ENCODE data around the gene GON4L. TPM values are rescaled to one million over a fixed set of nuclear protein-coding genes. Genes with fewer than 3 reads are reported as not detected.

Gene GON4L
- total and polyA plus RNA-seq, 7 donors: 10.6 to 29.9 (median 21.0) TPM

DNA sequence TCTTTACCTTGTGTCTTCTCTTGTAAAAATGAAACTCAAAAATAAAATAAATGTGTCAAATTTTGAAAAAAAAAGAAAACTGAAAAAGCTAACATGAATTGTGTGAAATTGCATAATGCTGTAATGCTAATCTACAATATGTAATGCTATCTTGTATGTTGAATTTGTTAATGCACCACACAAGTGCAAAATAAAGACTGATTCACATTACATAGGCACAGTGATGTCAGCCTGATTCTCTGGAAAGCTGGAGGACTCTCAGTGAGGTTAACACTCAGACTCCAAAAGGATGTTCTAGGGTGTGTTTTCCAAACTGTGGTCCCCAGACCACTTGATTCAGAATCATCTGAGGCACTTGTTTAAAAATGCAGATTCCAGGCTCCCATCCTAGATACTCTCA is 28.0 kb upstream of the GON4L start:
- TF ChIP-seq, protein P1, sequence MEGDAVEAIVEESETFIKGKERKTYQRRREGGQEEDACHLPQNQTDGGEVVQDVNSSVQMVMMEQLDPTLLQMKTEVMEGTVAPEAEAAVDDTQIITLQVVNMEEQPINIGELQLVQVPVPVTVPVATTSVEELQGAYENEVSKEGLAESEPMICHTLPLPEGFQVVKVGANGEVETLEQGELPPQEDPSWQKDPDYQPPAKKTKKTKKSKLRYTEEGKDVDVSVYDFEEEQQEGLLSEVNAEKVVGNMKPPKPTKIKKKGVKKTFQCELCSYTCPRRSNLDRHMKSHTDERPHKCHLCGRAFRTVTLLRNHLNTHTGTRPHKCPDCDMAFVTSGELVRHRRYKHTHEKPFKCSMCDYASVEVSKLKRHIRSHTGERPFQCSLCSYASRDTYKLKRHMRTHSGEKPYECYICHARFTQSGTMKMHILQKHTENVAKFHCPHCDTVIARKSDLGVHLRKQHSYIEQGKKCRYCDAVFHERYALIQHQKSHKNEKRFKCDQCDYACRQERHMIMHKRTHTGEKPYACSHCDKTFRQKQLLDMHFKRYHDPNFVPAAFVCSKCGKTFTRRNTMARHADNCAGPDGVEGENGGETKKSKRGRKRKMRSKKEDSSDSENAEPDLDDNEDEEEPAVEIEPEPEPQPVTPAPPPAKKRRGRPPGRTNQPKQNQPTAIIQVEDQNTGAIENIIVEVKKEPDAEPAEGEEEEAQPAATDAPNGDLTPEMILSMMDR (IDR thresholded peaks at IDR 0.05): no peak
- no peaks in the 10 kb centered on the region for H3K4me1 ChIP-seq
- ATAC-seq (no peak), DNase-seq (no peak)
- H3K36me3 ChIP-seq (ENCODE audit: insufficient read depth in 1 of 2, low read depth in 1 of 2): no peaks in the 10 kb centered on the region
- intact Hi-C loops (cut with DNase I): no loop called here
- H3K4me3 ChIP-seq: no peak overlapping the region
- no peaks in the 10 kb centered on the region for H3K9me3 ChIP-seq
- H3K27ac ChIP-seq: no peak overlapping the region
- no peaks in the 10 kb centered on the region for H3K27me3 ChIP-seq (ENCODE audit: insufficient read depth in 3 of 3, low read length in 2 of 3)

DNA sequence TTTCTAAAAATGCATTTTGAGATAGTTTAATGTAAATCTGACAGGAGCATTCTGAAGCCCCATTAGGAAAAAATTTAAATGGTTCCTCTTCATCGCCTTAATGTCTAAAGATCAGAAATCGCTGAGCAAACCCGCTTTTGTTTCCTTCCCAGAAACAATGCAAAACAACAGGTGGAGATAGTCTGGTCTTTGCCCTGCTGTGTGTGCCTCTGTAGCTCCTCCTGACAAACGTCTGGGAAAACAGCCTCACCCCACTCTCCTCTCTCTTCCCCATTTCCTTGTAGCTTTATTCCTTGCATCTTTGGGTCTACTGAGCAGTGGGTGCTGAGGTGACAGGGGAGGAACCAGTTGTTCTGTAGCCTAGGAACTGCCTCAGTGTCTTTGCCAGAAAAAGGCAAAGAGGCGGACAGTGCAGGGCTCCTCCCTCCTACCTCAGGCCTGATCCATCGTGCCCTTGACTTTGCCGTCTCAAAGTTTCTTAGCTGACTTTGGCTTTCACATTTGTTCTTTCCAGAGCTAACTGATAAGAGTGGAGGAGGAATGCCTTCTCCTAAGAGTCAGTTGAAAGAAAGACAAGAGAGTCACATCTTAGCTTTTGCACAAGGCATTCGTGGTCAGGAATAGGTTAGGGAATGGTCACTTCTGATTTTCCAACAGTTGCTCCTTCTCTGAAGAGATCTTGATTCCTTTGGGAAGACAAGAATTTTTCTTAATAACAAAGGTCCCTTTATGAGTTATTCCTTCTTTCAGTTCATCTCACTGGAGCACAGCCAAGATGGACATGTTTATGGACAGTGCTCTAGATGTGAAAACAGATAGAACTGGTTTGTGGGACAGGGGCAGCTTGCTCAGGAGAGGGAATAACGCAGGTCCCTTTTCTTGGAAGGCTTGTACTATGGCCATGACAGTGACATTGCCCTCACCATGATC is 27.3 kb upstream of the GON4L start:
- H3K27me3 ChIP-seq (ENCODE audit: insufficient read depth in 3 of 3, low read length in 2 of 3): no peaks in the 10 kb centered on the region
- DNase-seq (no peak), ATAC-seq (no peak)
- intact Hi-C loops (cut with DNase I): no loop called here
- no peak overlapping the region for H3K4me3 ChIP-seq
- no peak overlapping the region for H3K27ac ChIP-seq
- H3K36me3 ChIP-seq (ENCODE audit: insufficient read depth in 1 of 2, low read depth in 1 of 2): no peaks in the 10 kb centered on the region
- H3K9me3 ChIP-seq: no peaks in the 10 kb centered on the region
- TF ChIP-seq, protein P1 (IDR thresholded peaks at IDR 0.05): no peak
- H3K4me1 ChIP-seq: no peaks in the 10 kb centered on the region
- WGBS, 3 donors: 46 to 55% (median 47%) methylated on average over 9 of the region's 9 CpGs

DNA sequence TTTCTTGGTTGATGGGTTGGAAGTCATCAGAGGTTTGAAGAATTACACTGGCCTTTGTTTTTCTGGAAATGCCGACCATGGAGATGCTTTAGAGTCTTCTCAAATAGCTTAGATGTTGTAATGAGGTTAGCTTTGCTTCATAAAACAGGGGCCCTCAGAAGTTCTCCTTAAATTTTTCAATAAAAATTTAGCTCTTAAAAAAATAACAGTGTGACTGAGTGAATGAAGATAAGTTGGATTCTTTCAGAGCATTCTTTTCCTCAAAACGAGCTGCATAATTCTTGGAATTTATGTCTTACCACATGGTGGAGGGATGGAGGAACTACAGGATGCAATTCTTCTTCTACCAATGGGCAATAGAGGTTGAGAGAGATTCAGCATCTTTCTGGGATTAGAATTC is 25.8 kb upstream of the GON4L start:
- no peaks in the 10 kb centered on the region for H3K9me3 ChIP-seq
- WGBS, 3 donors: 57 to 61% (median 61%) methylated on average over 2 of the region's 2 CpGs
- no peak for ATAC-seq
- no peak overlapping the region for H3K4me3 ChIP-seq
- intact Hi-C loops (cut with DNase I): no loop called here
- TF ChIP-seq, protein P1 (IDR thresholded peaks at IDR 0.05): no peak
- no peaks in the 10 kb centered on the region for H3K36me3 ChIP-seq (ENCODE audit: insufficient read depth in 1 of 2, low read depth in 1 of 2)
- DNase-seq: no peak
- no peak overlapping the region for H3K27ac ChIP-seq
- no peaks in the 10 kb centered on the region for H3K4me1 ChIP-seq
- H3K27me3 ChIP-seq (ENCODE audit: insufficient read depth in 3 of 3, low read length in 2 of 3): no peaks in the 10 kb centered on the region

DNA sequence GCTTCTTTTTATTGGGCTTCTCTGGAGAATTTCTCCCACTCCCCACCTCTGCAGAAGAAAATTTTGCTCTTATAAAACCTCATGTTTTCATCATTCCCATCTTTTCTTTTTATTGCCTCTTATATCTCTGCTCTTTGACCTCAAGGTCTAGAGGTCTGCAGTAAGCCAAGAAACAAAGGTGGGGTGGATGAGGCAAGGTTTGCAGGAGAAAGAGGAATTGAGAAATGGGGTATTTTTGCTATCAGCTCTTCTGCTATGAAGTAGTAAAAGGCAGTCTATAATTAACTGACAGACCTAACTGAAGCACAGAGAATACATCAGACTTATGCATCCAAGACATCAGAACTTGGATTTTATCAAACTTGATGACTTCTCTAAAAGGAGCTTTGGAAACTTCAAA is 25.2 kb upstream of the GON4L start:
- intact Hi-C loops (cut with DNase I): no loop called here
- Histone ChIP-seq H3K27me3 (ENCODE audit: insufficient read depth in 3 of 3, low read length in 2 of 3) (no peaks in the 10 kb centered on the region), H3K36me3 (ENCODE audit: insufficient read depth in 1 of 2, low read depth in 1 of 2) (no peaks in the 10 kb centered on the region), H3K4me1 (no peaks in the 10 kb centered on the region), H3K27ac (no peak overlapping the region), H3K4me3 (no peak overlapping the region), H3K9me3 (no peaks in the 10 kb centered on the region)
- TF ChIP-seq, protein P1 (IDR thresholded peaks at IDR 0.05): no peak
- no peak for DNase-seq
- ATAC-seq: no peak

DNA sequence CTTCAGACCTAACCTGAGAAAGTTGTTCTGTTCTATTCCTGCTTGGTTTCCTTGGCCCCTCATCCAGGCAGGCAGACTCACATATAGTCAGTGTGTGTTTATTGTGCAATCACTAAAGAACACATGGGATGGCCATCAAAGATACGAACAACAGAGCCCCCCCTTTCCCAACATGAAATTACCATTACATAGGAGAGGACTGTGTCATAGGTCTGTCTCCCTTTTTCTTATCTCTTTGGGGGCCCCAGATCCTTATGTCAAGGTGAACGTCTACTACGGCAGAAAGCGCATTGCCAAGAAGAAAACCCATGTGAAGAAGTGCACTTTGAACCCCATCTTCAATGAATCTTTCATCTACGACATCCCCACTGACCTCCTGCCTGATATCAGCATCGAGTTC is 23.9 kb upstream of the GON4L start:
- DNase-seq (no peak), ATAC-seq (no peak)
- H3K9me3 ChIP-seq: no peaks in the 10 kb centered on the region
- TF ChIP-seq, protein P1 (IDR thresholded peaks at IDR 0.05): no peak
- H3K36me3 ChIP-seq (ENCODE audit: insufficient read depth in 1 of 2, low read depth in 1 of 2): no peaks in the 10 kb centered on the region
- 88 to 95% (median 89%) methylated on average over 6 of the region's 6 CpGs for WGBS, 3 donors
- no peaks in the 10 kb centered on the region for H3K4me1 ChIP-seq
- no peak overlapping the region for H3K4me3 ChIP-seq
- no peaks in the 10 kb centered on the region for H3K27me3 ChIP-seq (ENCODE audit: insufficient read depth in 3 of 3, low read length in 2 of 3)
- intact Hi-C loops (cut with DNase I): no loop called here
- no peak overlapping the region for H3K27ac ChIP-seq
